ENCODE data around the gene ANKRD49. TPM values are rescaled to one million over a fixed set of nuclear protein-coding genes. Genes with fewer than 3 reads are reported as not detected.
A peak's percentile ranks its signal among the peaks of the same experiment; 100 is the strongest.

ANKRD49 gene, protein sequence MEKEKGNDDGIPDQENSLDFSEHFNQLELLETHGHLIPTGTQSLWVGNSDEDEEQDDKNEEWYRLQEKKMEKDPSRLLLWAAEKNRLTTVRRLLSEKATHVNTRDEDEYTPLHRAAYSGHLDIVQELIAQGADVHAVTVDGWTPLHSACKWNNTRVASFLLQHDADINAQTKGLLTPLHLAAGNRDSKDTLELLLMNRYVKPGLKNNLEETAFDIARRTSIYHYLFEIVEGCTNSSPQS
- 5.7 TPM for total RNA-seq

DNA sequence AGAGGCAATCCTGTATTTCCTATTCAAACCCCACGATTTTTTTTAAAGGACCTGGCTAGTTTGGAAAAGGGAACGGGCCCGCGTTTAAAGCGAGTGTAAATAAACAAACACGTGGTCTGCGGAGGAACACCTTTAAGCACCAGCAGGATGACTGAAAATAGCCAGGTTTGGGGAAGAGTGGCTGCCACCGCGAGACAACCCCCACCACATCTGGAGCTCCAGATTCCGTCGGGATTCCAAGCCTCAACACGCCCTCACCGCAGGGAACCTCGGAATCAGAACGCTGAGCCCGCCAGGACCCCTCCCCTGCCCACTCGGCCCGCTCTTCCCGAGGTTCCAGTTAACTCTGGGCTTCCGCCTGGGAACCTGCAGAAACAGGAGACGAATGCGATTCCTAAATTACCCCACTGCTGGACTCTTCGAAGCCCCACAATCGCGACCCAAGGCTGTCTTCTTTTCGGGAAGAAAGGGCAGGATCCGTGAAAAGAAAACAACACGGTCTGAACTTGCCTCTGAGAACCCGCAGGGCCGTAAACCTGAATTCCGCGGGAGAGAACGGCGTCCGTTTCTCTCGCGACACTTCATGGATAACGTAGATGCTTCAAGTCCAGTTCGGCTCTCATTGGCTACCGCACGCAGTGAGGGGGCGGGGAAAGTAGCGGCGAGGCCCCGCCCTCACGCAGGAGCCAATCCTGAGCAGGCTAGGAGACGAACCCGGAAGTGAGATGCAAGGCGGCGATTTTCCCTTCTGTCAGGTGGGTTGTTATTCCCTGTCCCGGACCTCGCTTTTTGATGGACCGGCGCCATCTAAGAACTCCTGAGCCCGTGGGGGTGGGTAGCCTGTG lies at the start of gene ANKRD49, which contains the start of gene MRE11:
Gene ANKRD49, plus strand, starts transcription at position 704 of the 845 bp plus-strand sequence. CDS start 2,710 bp downstream, outside the sequence.
Gene MRE11, minus strand, starts transcription at position 564 of the 845 bp plus-strand sequence. CDS start 1,043 bp downstream, outside the sequence.
- peaks cover 12 to 28% (median 27%) of the 10 kb centered on the region in 3 donors for H3K36me3 ChIP-seq (ENCODE audit: control insufficient read depth in 3 of 3, insufficient read depth in 3 of 3, low read length in 3 of 3)
- peaks cover 8 to 12% (median 11%) of the 10 kb centered on the region in 3 donors for H3K4me1 ChIP-seq (ENCODE audit: control insufficient read depth in 3 of 3, insufficient read depth in 3 of 3, low read length in 3 of 3)
- peak within 1 kb of the TSS; percentile 91 to 97 (median 92) for H3K9ac ChIP-seq (ENCODE audit: low read depth in 1 of 3, low read length in 3 of 3)
- no peaks in the 10 kb centered on the region for H3K27me3 ChIP-seq (ENCODE audit: control insufficient read depth in 3 of 3, insufficient read depth in 3 of 3, low read length in 3 of 3)
- peak within 1 kb of the TSS; percentile 93 to 97 (median 96) for H3K4me3 ChIP-seq (ENCODE audit: low read length in 3 of 3)
- H3K27ac ChIP-seq (ENCODE audit: low read depth, low read length) = peak within 1 kb of the TSS; percentile 68
- no peaks in the 10 kb centered on the region for H3K9me3 ChIP-seq (ENCODE audit: control insufficient read depth in 3 of 3, low read length in 3 of 3)

GRCh38 chr11:94445641-94446040 lies 48.1 kb upstream of the ANKRD49 start:
- Histone ChIP-seq H3K9ac (ENCODE audit: low read depth in 1 of 3, low read length in 3 of 3) (no peak overlapping the region), H3K27me3 (ENCODE audit: control insufficient read depth in 3 of 3, insufficient read depth in 3 of 3, low read length in 3 of 3) (no peaks in the 10 kb centered on the region), H3K36me3 (ENCODE audit: control insufficient read depth in 3 of 3, insufficient read depth in 3 of 3, low read length in 3 of 3) (peaks cover 5 to 19% (median 7%) of the 10 kb centered on the region in 3 donors), H3K9me3 (ENCODE audit: control insufficient read depth in 3 of 3, low read length in 3 of 3) (no peaks in the 10 kb centered on the region), H3K4me1 (ENCODE audit: control insufficient read depth in 3 of 3, insufficient read depth in 3 of 3, low read length in 3 of 3) (no peaks in the 10 kb centered on the region), H3K4me3 (ENCODE audit: low read length in 3 of 3) (no peak overlapping the region), H3K27ac (ENCODE audit: low read depth, low read length) (no peak overlapping the region)

- Histone ChIP-seq H3K4me1 (ENCODE audit: control insufficient read depth in 3 of 3, insufficient read depth in 3 of 3, low read length in 3 of 3) (no peaks in the 10 kb centered on the region), H3K36me3 (ENCODE audit: control insufficient read depth in 3 of 3, insufficient read depth in 3 of 3, low read length in 3 of 3) (peaks cover 5 to 19% (median 7%) of the 10 kb centered on the region in 3 donors), H3K27ac (ENCODE audit: low read depth, low read length) (no peak overlapping the region), H3K9ac (ENCODE audit: low read depth in 1 of 3, low read length in 3 of 3) (no peak overlapping the region), H3K9me3 (ENCODE audit: control insufficient read depth in 3 of 3, low read length in 3 of 3) (no peaks in the 10 kb centered on the region), H3K27me3 (ENCODE audit: control insufficient read depth in 3 of 3, insufficient read depth in 3 of 3, low read length in 3 of 3) (no peaks in the 10 kb centered on the region), H3K4me3 (ENCODE audit: low read length in 3 of 3) (no peak overlapping the region)
Observed at GRCh38 chr11:94447149-94447548, 46.6 kb upstream of the ANKRD49 start.

GRCh38 chr11:94449029-94449428 lies 44.8 kb upstream of the ANKRD49 start:
- H3K27me3 ChIP-seq (ENCODE audit: control insufficient read depth in 3 of 3, insufficient read depth in 3 of 3, low read length in 3 of 3) = no peaks in the 10 kb centered on the region
- H3K36me3 ChIP-seq (ENCODE audit: control insufficient read depth in 3 of 3, insufficient read depth in 3 of 3, low read length in 3 of 3) = peaks cover 5 to 19% (median 7%) of the 10 kb centered on the region in 3 donors
- no peak overlapping the region for H3K27ac ChIP-seq (ENCODE audit: low read depth, low read length)
- H3K4me3 ChIP-seq (ENCODE audit: low read length in 3 of 3) = no peak overlapping the region
- no peaks in the 10 kb centered on the region for H3K9me3 ChIP-seq (ENCODE audit: control insufficient read depth in 3 of 3, low read length in 3 of 3)
- no peak overlapping the region for H3K9ac ChIP-seq (ENCODE audit: low read depth in 1 of 3, low read length in 3 of 3)
- H3K4me1 ChIP-seq (ENCODE audit: control insufficient read depth in 3 of 3, insufficient read depth in 3 of 3, low read length in 3 of 3) = no peaks in the 10 kb centered on the region

GRCh38 chr11:94449437-94449836 lies 44.3 kb upstream of the ANKRD49 start:
- H3K4me1 ChIP-seq (ENCODE audit: control insufficient read depth in 3 of 3, insufficient read depth in 3 of 3, low read length in 3 of 3) = no peaks in the 10 kb centered on the region
- H3K27me3 ChIP-seq (ENCODE audit: control insufficient read depth in 3 of 3, insufficient read depth in 3 of 3, low read length in 3 of 3) = no peaks in the 10 kb centered on the region
- H3K4me3 ChIP-seq (ENCODE audit: low read length in 3 of 3) = no peak overlapping the region
- no peaks in the 10 kb centered on the region for H3K9me3 ChIP-seq (ENCODE audit: control insufficient read depth in 3 of 3, low read length in 3 of 3)
- H3K9ac ChIP-seq (ENCODE audit: low read depth in 1 of 3, low read length in 3 of 3) = no peak overlapping the region
- H3K36me3 ChIP-seq (ENCODE audit: control insufficient read depth in 3 of 3, insufficient read depth in 3 of 3, low read length in 3 of 3) = peaks cover 4 to 17% (median 5%) of the 10 kb centered on the region in 3 donors
- no peak overlapping the region for H3K27ac ChIP-seq (ENCODE audit: low read depth, low read length)

- Histone ChIP-seq H3K36me3 (ENCODE audit: control insufficient read depth in 3 of 3, insufficient read depth in 3 of 3, low read length in 3 of 3) (peaks cover 1 to 14% (median 5%) of the 10 kb centered on the region in 3 donors), H3K4me3 (ENCODE audit: low read length in 3 of 3) (no peak overlapping the region), H3K4me1 (ENCODE audit: control insufficient read depth in 3 of 3, insufficient read depth in 3 of 3, low read length in 3 of 3) (no peaks in the 10 kb centered on the region), H3K9me3 (ENCODE audit: control insufficient read depth in 3 of 3, low read length in 3 of 3) (no peaks in the 10 kb centered on the region), H3K27me3 (ENCODE audit: control insufficient read depth in 3 of 3, insufficient read depth in 3 of 3, low read length in 3 of 3) (no peaks in the 10 kb centered on the region), H3K9ac (ENCODE audit: low read depth in 1 of 3, low read length in 3 of 3) (no peak overlapping the region), H3K27ac (ENCODE audit: low read depth, low read length) (no peak overlapping the region)
Observed at GRCh38 chr11:94450048-94450447, 43.7 kb upstream of the ANKRD49 start.

DNA sequence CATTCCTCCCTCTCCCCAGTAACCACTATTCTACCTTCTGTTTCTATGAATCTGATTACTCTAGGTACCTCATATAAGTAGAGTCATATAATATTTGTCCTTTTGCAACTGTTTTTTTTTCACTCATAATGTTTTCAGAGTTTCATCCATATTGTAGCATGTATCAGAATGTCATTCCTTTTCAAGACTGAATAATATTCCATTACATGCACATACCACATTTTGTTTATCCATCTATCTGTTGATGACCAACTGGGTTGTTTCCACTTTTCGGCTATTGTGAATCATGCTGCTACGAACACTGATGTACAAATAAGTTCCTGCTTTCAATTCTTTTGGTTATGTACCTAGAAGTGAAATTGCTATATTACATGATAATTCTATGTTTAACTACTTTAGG lies 40.8 kb upstream of the ANKRD49 start:
- Histone ChIP-seq H3K9ac (ENCODE audit: low read depth in 1 of 3, low read length in 3 of 3) (no peak overlapping the region), H3K4me3 (ENCODE audit: low read length in 3 of 3) (no peak overlapping the region), H3K27ac (ENCODE audit: low read depth, low read length) (no peak overlapping the region), H3K27me3 (ENCODE audit: control insufficient read depth in 3 of 3, insufficient read depth in 3 of 3, low read length in 3 of 3) (no peaks in the 10 kb centered on the region), H3K36me3 (ENCODE audit: control insufficient read depth in 3 of 3, insufficient read depth in 3 of 3, low read length in 3 of 3) (peaks cover 0 to 7% (median 6%) of the 10 kb centered on the region in 3 donors), H3K9me3 (ENCODE audit: control insufficient read depth in 3 of 3, low read length in 3 of 3) (no peaks in the 10 kb centered on the region), H3K4me1 (ENCODE audit: control insufficient read depth in 3 of 3, insufficient read depth in 3 of 3, low read length in 3 of 3) (no peaks in the 10 kb centered on the region)

GRCh38 chr11:94454301-94454700 lies 39.5 kb upstream of the ANKRD49 start:
- H3K4me1 ChIP-seq (ENCODE audit: control insufficient read depth in 3 of 3, insufficient read depth in 3 of 3, low read length in 3 of 3) = no peaks in the 10 kb centered on the region
- H3K9ac ChIP-seq (ENCODE audit: low read depth in 1 of 3, low read length in 3 of 3) = no peak overlapping the region
- no peaks in the 10 kb centered on the region for H3K9me3 ChIP-seq (ENCODE audit: control insufficient read depth in 3 of 3, low read length in 3 of 3)
- no peaks in the 10 kb centered on the region for H3K27me3 ChIP-seq (ENCODE audit: control insufficient read depth in 3 of 3, insufficient read depth in 3 of 3, low read length in 3 of 3)
- no peak overlapping the region for H3K4me3 ChIP-seq (ENCODE audit: low read length in 3 of 3)
- H3K27ac ChIP-seq (ENCODE audit: low read depth, low read length) = no peak overlapping the region
- H3K36me3 ChIP-seq (ENCODE audit: control insufficient read depth in 3 of 3, insufficient read depth in 3 of 3, low read length in 3 of 3) = peaks cover 0 to 7% (median 6%) of the 10 kb centered on the region in 3 donors

DNA sequence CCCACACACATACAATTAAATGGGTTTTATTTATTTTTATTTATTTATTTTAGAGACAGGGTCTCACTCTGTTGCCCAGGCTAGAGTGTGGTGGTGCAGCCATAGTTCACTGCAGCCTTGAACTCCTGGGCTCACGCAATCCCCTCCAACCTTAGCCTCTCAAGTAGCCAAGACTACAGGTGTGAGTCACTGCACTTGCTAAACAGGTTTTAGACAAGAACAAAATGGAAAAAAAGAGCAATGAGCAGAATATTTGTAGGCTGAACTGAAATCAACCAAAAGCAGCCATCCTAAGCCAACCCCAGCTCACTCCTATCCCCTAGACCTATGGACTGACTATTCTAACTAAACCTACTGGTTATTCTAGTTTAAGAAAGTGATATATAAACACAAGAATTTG lies 37.9 kb upstream of the ANKRD49 start:
- Histone ChIP-seq H3K36me3 (ENCODE audit: control insufficient read depth in 3 of 3, insufficient read depth in 3 of 3, low read length in 3 of 3) (peaks cover 6 to 14% (median 6%) of the 10 kb centered on the region in 3 donors), H3K27me3 (ENCODE audit: control insufficient read depth in 3 of 3, insufficient read depth in 3 of 3, low read length in 3 of 3) (no peaks in the 10 kb centered on the region), H3K9ac (ENCODE audit: low read depth in 1 of 3, low read length in 3 of 3) (no peak overlapping the region), H3K27ac (ENCODE audit: low read depth, low read length) (no peak overlapping the region), H3K9me3 (ENCODE audit: control insufficient read depth in 3 of 3, low read length in 3 of 3) (no peaks in the 10 kb centered on the region), H3K4me3 (ENCODE audit: low read length in 3 of 3) (no peak overlapping the region), H3K4me1 (ENCODE audit: control insufficient read depth in 3 of 3, insufficient read depth in 3 of 3, low read length in 3 of 3) (no peaks in the 10 kb centered on the region)

Measured in skeletal muscle tissue (tissue), 4 donors.